ENCODE results near the gene SLC2A13.

Gene SLC2A13

DNA sequence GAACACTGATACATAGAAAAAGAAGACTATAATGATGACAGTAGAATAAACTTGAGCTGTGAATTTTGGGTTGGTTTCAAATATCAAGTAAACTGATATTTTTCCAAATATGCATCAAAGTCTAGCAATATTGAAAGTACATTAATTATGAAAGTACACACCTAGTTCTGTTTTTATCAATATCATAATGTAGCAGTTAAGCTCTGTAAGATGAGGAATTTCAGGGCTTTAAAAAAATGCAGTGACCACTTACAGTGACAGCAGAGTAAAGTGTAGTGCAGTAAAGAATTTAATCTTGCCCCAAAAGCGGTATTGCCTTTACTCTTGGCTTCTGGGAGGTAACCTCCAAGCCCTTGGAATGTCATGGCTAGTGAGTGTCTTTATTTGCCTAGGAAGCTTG, 383.4 kb downstream of the SLC2A13 start:
- DNase-seq = no peak

DNA sequence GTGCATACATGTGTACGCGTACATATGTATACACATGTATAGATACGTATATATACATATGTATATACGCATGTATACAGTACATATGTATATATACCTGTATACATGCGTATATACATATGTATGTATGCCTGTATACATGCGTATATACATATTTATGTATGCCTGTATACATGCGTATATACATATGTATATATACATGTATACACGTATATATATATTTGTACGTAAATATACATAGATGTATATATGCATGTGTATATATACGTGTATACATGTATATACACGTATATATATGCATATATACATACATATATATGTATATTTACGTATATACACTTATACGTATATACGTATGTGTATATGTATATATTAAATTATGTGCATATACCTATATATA, 392.3 kb downstream of the SLC2A13 start:
- no peak for DNase-seq

DNA sequence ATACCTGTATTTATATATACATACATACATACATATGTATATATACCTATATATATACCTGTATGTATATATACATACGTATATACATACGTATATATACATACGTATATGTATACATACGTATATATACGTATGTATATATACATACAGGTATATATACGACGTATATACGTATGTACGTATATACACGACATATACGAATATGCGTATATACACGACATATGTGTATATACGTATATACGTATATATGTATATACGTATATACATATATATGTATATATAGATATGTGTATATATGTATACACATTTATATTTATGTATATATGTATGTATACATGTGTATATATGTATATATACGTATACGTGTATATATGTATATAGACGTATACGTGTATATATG, 393.5 kb downstream of the SLC2A13 start:
- DNase-seq = no peak

Measured in NCI-H748 treated with DMSO at 0.1 percent for 48 hours (cell line).